HG02938 (cell line): Measurements from ENCODE around the gene CLEC2B.

Source experiments
- ATAC-seq: cut with Tn5 transposase; IDR thresholded peaks from one replicate; pipeline ENCODE4 v1.9.1; 2021; ENCODE audit warnings: mild to moderate bottlenecking, moderate library complexity; ENCODE audit not compliant: unreplicated experiment

CLEC2B gene

GRCh38 chr12:9870286-9870866, 1.2 kb upstream of the CLEC2B start:
- no peak for ATAC-seq

DNA sequence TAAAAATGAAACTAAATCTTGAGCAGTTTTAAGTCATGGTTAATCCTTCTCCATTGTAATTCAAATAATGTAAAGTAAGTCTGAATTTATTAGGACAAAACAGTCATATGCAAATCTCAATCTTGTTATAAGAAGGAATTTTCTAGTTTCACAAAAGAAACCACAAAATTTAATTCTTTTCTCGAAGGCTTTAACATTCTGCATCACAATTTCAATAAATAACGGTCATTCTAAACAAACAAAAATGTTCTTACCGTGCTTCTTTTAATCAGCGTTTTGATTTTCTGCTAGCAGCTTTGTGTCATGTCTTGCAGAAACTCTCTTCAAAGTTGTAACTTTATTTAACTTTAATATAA, 225 bp downstream of the CLEC2B start:
- ATAC-seq = no peak

GRCh38 chr12:9868311-9868801, 798 bp downstream of the CLEC2B start:
- ATAC-seq = no peak

DNA sequence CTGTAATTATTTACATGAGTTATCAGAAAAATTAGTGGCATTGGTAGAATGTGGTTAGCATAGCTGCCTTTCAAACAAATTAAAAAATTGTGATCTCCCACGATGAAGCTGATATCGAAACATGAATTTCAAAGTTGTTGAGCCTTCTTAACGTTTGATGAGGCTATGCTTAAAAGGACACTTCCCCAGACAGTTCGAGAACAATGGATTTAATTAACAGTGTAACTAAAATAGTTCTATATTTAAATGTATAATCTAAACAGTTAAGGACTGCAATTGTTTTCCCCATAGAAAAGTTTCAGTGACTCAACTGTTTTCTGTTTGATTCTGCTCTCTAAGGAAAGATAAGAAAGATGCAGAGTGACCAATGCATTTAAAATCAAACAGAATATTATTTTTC, 1.6 kb downstream of the CLEC2B start:
- ATAC-seq = no peak

GRCh38 chr12:9866860-9867269, 2.3 kb downstream of the CLEC2B start:
- no peak for ATAC-seq

DNA sequence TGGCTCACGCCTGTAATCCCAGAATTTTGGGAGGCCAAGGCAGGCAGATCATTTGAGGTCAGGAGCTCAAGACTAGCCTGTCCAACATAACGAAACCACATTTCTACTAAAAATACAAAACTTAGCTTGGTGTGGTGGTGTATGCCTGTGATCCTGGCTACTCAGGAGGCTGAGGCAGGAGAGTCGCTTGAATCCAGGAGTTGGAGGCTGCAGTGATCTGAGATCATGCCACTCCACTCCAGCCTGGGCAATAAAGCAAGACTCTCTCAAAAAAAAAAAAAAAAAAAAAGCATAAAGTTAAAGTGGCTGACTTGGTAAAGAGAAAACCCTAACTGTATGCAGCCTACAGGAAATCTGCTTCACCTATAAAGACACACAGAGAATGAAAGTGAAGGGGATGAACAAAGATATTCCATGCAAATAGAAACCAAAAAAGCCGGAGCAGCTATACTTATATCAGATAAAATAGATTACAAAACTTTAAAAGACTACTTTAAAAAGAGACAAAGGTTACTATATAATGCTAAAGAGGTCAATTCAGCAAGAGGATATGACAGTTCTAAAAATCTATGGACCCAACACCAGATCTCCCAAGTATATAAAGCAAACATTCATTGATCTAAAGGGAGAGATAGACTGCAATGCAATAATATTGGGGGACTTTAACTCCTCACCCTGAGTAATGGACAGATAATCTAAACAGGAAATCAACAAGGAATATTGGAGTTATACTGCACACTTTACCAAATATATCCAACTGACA, 4.1 kb downstream of the CLEC2B start:
- no peak for ATAC-seq

GRCh38 chr12:9858135-9858534, 11.0 kb downstream of the CLEC2B start:
- ATAC-seq = no peak

DNA sequence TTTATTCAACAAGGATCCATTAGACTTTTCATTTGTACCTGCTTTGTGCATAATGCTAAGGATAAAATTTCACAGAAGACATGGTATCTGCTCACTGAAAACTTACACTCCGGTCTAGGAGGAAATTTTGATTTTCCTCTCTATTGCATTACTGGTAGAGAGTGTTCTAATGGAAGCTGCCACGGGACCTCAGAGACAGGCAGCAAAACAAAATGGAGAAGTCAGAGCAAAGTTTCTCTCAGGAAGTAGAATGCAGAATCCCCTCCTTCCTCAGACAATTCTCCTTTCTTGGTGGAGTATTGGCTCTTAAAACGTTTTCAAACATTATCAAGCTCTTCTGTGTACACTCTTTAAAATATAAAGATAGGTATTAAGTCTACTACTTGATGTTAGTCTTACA, 12.3 kb downstream of the CLEC2B start:
- ATAC-seq = no peak

- ATAC-seq = no peak
These were observed 13.0 kb downstream of the CLEC2B start for GRCh38 chr12:9856151-9856550.

DNA sequence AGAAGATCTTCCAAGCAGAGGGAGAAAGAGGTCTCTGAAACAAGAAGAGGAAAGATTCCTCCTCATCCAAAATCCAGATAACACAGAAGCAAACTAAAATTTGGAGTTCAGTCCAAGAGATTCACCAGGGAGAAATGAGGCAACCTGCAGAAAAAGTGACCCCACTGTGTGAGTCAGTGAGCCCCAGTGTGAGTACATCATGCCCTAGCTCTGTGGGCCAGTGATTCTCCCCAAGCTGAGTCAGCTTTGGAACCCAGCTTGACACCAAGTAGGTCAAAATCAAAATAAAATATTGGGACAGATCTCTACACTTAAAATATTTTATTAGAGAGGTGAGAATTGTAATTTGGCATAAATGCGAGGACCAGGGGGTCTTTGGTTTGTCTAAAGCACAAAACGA, 17.2 kb downstream of the CLEC2B start:
- ATAC-seq = no peak

- ATAC-seq = no peak
These were observed 18.1 kb downstream of the CLEC2B start for GRCh38 chr12:9851050-9851449.

GRCh38 chr12:9848899-9849298, 20.3 kb downstream of the CLEC2B start:
- ATAC-seq = no peak

DNA sequence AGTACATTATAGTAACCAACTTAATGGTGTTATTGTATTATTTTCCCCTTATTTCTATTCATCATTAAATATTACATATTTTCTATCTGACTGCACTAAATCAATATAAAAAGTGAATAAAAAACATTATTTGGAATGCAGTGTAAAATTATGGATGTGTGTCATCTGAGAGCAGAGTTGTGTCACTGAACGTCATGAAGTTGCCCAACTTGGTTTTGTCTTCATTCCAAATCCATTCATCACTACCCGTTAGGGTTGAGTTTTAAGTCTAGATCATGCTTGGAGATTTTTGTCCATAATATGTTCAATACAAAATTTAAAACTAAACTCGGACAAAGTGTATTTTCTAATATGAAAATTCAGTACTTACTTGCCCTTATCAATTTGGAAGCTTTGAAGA, 25.7 kb downstream of the CLEC2B start:
- no peak for ATAC-seq

- no peak for ATAC-seq
These were observed 37.4 kb downstream of the CLEC2B start for GRCh38 chr12:9831720-9832119.

GRCh38 chr12:9829982-9830381, 39.2 kb downstream of the CLEC2B start:
- no peak for ATAC-seq

DNA sequence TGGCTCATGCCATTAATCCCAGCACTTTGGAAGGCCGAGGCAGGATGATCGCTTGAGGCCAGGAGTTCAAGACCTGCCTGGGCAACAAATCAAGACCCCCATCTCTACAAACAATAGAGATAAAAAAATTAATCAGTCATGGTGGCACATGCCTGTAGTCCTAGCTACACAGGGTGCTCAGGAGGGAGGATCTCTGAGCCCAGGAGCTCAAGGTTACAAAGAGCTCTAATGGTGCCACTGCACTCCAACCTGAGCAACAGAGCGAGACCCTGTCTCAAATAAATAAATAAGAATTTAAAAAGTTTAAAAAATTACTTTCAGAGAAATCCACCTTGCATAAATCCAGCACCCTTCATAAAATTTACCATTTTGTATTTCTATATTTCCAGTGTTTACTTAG, 39.7 kb downstream of the CLEC2B start:
- ATAC-seq = no peak

GRCh38 chr12:9827209-9827888, 41.8 kb downstream of the CLEC2B start, which contains the start of gene KLRF1:
TSS of gene KLRF1 (plus strand) at chr12:9827481. CDS start at chr12:9827545, 64 bp downstream.
- no peak for ATAC-seq

- ATAC-seq = no peak
These were observed 48.7 kb downstream of the CLEC2B start for GRCh38 chr12:9820281-9820930.

DNA sequence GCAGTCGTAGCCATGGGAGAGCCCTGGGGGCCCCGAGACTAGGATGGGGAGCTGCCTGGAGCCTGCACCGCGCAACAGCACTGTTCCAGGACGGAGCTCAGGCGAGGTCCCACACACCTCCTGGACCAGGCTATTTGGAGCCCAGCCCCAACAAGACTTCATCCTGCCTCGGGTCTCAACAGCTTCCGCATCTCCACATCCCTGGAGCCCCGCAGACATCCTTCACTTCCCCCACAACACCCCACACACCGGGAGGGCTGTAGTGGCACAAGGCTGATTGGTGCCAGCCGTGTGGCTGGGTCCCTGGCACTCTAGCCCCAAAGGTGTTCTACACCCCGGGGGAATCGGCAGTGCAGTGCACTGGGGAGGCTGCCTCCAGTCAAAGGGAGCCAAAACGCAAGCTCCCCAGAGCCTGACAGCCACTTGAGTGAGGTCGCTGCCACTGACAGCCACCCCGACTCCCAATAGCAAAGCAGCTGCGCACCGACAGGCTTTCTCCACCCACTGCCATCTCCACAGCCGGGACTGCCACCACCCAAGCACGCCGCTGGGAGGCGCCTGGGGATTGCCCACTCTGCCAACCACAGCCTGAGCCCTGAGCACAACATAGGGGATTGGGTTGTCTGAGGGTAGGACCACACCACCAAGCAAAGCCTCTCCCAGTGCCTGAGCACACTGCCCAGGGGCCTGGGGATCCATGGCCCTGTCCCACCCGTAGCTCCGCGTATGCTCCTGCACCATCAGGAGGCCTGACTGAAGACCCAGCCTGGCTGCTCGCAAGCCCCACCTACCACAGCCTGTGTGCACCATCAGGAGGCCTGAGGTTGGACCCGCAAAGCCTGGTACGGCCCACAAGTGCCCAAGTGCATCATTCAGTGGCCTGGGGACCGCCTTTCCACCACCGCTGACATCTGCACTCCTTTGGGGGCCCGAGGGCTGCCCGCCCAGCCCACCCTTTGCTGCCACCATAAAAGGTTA, 55.0 kb downstream of the CLEC2B start:
- ATAC-seq = peak; percentile 91

DNA sequence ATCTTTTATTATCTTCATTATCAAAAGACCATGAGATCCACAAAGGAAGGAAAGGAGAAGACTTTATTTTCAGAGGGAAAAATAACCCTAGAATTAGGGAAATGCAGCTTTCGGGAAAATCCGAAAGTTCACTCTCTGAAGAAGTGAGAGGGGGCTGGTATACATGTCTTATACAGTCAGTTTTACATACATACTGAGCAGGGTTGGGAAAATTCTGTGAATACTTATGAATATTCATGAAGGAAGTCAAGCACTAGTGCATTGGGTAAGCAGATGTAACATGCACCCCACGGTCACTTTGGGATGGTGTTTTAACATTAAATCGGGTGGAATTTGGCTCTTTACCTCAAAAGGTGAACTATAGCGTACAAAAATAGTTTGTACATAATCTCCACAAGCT, 57.5 kb downstream of the CLEC2B start:
- no peak for ATAC-seq
